DND-41 (cell line): ENCODE data around the gene CD79A.
"Not testable (repeated sequence)": the region's sequence is repeated elsewhere in the genome, so short reads cannot be mapped to it uniquely, and the experiment has no call there.

Experiments
- ATAC-seq: fragments of 200-7000 bp; cut with Tn5 transposase; 3 replicates; pipeline ENCODE4 v1.9.1; 2021; ENCODE audit warnings: low read depth; ENCODE audit not compliant: insufficient read depth
- DNase-seq: peaks from one replicate; pipeline ENCODE4 v3.0.0-alpha.2; 2020
- H2AFZ ChIP-seq: 2 replicates; pipeline ENCODE4 v1.6.0; 2012; ENCODE audit warnings: low read depth, low read length
- H3K27ac ChIP-seq: 2 replicates; pipeline ENCODE4 v1.5.1; 2012; ENCODE audit warnings: low read length, inconsistent platforms
- H3K27me3 ChIP-seq: fragments of 200-600 bp; sonication (generic); 2 replicates; pipeline ENCODE4 v1.6.0; 2012; ENCODE audit warnings: low read length, mild to moderate bottlenecking, inconsistent platforms; ENCODE audit not compliant: insufficient read depth, poor library complexity
- H3K36me3 ChIP-seq: 2 replicates; pipeline ENCODE4 v1.5.1; 2012; ENCODE audit warnings: low read length, inconsistent platforms; ENCODE audit not compliant: insufficient read depth
- H3K4me1 ChIP-seq: 2 replicates; pipeline ENCODE4 v1.5.1; 2012; ENCODE audit warnings: mild to moderate bottlenecking, low read length; ENCODE audit not compliant: insufficient read depth
- H3K4me2 ChIP-seq: 2 replicates; pipeline ENCODE4 v1.6.0; 2012; ENCODE audit warnings: mild to moderate bottlenecking, moderate library complexity, low read length, inconsistent platforms; ENCODE audit not compliant: insufficient read depth
- H3K4me3 ChIP-seq, 2 experiments: fragments of 200-600 bp in 1 of 2; shearing (Covaris generic) in 1 of 2; 2 replicates each; pipeline ENCODE4 v1.5.1; 2012 to 2016; ENCODE audit warnings: inconsistent platforms in 2 of 2, low read length in 2 of 2, mild to moderate bottlenecking in 2 of 2, low read depth in 1 of 2, moderate library complexity in 1 of 2
- H3K79me2 ChIP-seq: 2 replicates; pipeline ENCODE4 v1.6.0; 2012; ENCODE audit warnings: low read length, inconsistent platforms; ENCODE audit not compliant: insufficient read depth
- H3K9ac ChIP-seq: 2 replicates; pipeline ENCODE4 v1.6.0; 2012; ENCODE audit warnings: low read depth, mild to moderate bottlenecking, inconsistent platforms, low read length, moderate library complexity
- H3K9me3 ChIP-seq: 2 replicates; pipeline ENCODE4 v1.5.1; 2012; ENCODE audit warnings: low read length, moderate library complexity, mild to moderate bottlenecking, inconsistent platforms; ENCODE audit not compliant: insufficient read depth, severe bottlenecking
- H4K20me1 ChIP-seq: 2 replicates; pipeline ENCODE4 v1.6.0; 2012; ENCODE audit warnings: low read length; ENCODE audit not compliant: insufficient read depth
- CTCF ChIP-seq: IDR thresholded peaks from 2 replicates; pipeline ENCODE4 v1.5.1; 2012; ENCODE audit warnings: borderline replicate concordance, low read length, moderate library complexity, mild to moderate bottlenecking; ENCODE audit not compliant: poor library complexity, severe bottlenecking; ENCODE audit errors: extremely low read depth
- EZH2 ChIP-seq: IDR thresholded peaks from 3 replicates; pipeline ENCODE4 v1.6.1; 2012; ENCODE audit warnings: borderline replicate concordance, low read depth, mild to moderate bottlenecking, moderate library complexity, low read length, inconsistent platforms; ENCODE audit not compliant: severe bottlenecking

The CD79A gene

DNA sequence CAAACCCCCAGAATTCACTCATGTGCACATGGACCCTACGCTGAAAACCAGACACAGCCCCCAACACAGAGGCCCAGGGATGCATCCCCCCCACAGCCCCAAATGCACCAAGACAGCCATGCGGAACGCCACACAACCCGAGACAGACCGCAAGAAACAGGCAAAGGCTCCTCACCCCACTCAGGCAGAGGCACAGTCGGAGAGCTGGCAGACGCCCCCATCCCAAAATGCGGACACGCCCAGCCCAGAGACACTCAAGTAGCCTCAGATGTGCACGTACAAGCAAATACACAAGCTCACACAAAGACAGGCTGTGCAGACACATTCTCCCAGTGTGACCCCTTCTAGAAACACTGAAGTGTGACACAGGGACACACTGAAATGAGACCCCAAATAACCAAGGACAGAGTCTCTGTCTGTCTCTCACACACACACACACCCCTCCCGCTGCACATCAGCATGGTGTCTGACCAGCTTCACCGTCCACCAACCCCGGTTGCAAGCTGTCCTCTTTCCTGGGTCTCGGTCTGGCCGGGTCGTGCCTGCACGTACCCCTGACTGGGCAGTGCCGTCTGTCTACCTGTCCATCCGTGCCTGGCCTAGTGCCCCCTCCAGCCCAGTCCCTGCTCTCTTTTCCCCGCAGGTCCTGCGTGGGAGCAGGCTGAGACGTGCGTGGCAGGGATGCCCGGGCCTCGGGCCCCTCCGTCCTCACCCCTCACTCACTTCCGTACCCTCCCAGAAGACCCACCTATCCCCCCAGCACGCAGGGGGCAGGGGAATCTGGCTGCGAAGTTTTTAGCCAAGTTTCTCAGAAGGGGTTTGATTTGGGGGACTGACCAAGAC is 35.0 kb downstream of the CD79A start:
- H3K4me1 ChIP-seq, result peaks cover 7% of the 10 kb centered on the region
- peaks cover 34% of the 10 kb centered on the region for H3K36me3 ChIP-seq
- peaks cover 27% of the 10 kb centered on the region for H4K20me1 ChIP-seq
- H3K9ac ChIP-seq, result no peak overlapping the region
- H2AFZ ChIP-seq, result no peak overlapping the region
- no peak overlapping the region for H3K27ac ChIP-seq
- no peak overlapping the region for H3K4me2 ChIP-seq
- TF ChIP-seq EZH2, result no peak
- TF ChIP-seq CTCF, result no peak
- no peaks in the 10 kb centered on the region for H3K9me3 ChIP-seq
- H3K4me3 ChIP-seq, result no peak overlapping the region
- DNase-seq, result no peak
- no peaks in the 10 kb centered on the region for H3K79me2 ChIP-seq
- H3K27me3 ChIP-seq, result no peaks in the 10 kb centered on the region
- ATAC-seq, result peak; percentile 5; the same call in 1 of the 3 replicates

GRCh38 chr19:41912899-41913537 is 35.9 kb downstream of the CD79A start:
- Histone ChIP-seq H3K4me3 (no peak overlapping the region), H3K27ac (no peak overlapping the region), H2AFZ (no peak overlapping the region), H3K27me3 (no peaks in the 10 kb centered on the region), H4K20me1 (peaks cover 29% of the 10 kb centered on the region), H3K4me1 (peaks cover 7% of the 10 kb centered on the region), H3K9ac (no peak overlapping the region), H3K79me2 (no peaks in the 10 kb centered on the region), H3K4me2 (no peak overlapping the region), H3K36me3 (peaks cover 28% of the 10 kb centered on the region), H3K9me3 (no peaks in the 10 kb centered on the region)
- ATAC-seq (no peak), DNase-seq (no peak)
- no peak for TF ChIP-seq CTCF
- no peak for TF ChIP-seq EZH2

- Histone ChIP-seq H3K4me1 (peaks cover 7% of the 10 kb centered on the region), H3K27ac (no peak overlapping the region), H3K9ac (no peak overlapping the region), H3K27me3 (no peaks in the 10 kb centered on the region), H4K20me1 (peaks cover 25% of the 10 kb centered on the region), H3K4me3 (no peak overlapping the region), H3K4me2 (no peak overlapping the region), H3K9me3 (no peaks in the 10 kb centered on the region), H3K79me2 (no peaks in the 10 kb centered on the region), H3K36me3 (peaks cover 21% of the 10 kb centered on the region), H2AFZ (no peak overlapping the region)
- no peak for ATAC-seq
- TF ChIP-seq EZH2, result no peak
- no peak for TF ChIP-seq CTCF
- no peak for DNase-seq
These were observed 36.7 kb downstream of the CD79A start for GRCh38 chr19:41913538-41914423.

DNA sequence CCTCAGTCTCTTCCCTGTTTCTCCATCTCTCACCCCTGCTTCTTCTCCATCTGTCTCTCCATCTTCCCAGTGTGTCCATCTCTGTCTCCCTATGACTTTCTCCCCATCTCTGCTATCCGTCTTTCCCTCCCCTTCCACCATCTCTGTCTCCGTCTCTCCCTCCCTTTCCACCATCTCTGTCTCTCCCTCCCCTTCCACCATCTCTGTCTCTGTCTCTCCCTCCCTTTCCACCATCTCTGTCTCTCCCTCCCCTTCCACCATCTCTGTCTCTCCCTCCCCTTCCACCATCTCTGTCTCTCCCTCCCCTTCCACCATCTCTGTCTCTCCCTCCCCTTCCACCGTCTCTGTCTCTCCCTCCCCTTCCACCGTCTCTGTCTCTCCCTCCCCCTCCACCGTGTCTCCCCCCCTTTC is 37.4 kb downstream of the CD79A start:
- not testable (repeated sequence) for H3K27ac ChIP-seq, H3K9me3 ChIP-seq, H3K79me2 ChIP-seq, H3K4me3 ChIP-seq, H3K4me2 ChIP-seq, DNase-seq, H3K9ac ChIP-seq, H3K27me3 ChIP-seq, H2AFZ ChIP-seq, H3K4me1 ChIP-seq, ATAC-seq
- H4K20me1 ChIP-seq, result peaks cover 21% of the 10 kb centered on the region
- peaks cover 18% of the 10 kb centered on the region for H3K36me3 ChIP-seq
